SJSA1 (cell line): ENCODE data around the gene LIG1. TPM values are rescaled to one million over a fixed set of nuclear protein-coding genes. Genes with fewer than 3 reads are reported as not detected.
A peak's percentile ranks its signal among the peaks of the same experiment; 100 is the strongest.

Source experiments
- DNase-seq, 2 experiments: peaks; one replicate each; pipeline ENCODE4 v3.0.0-alpha.2; 2015 to 2020; ENCODE audit warnings: low spot score in 2 of 2, low read depth in 1 of 2
- H3K27ac ChIP-seq: fragments of 250-450 bp; sonication (Bioruptor Pico); 2 replicates; pipeline ENCODE4 v1.5.1; 2020; ENCODE audit warnings: mild to moderate bottlenecking, moderate library complexity
- H3K27me3 ChIP-seq: fragments of 250-450 bp; sonication (Bioruptor Pico); replicated peaks from 2 replicates; pipeline ENCODE4 v1.5.1; 2020; ENCODE audit warnings: mild to moderate bottlenecking, moderate library complexity
- H3K36me3 ChIP-seq: fragments of 250-450 bp; sonication (Bioruptor Pico); 2 replicates; pipeline ENCODE4 v1.5.1; 2020; ENCODE audit warnings: mild to moderate bottlenecking
- H3K4me1 ChIP-seq: fragments of 250-450 bp; sonication (Bioruptor Pico); replicated peaks from 2 replicates; pipeline ENCODE4 v1.6.1; 2021; ENCODE audit warnings: mild to moderate bottlenecking
- H3K4me3 ChIP-seq: fragments of 250-450 bp; sonication (Bioruptor Pico); 2 replicates; pipeline ENCODE4 v1.5.1; 2020; ENCODE audit warnings: mild to moderate bottlenecking
- H3K9me3 ChIP-seq: fragments of 250-450 bp; sonication (Bioruptor Pico); replicated peaks from 2 replicates; pipeline ENCODE4 v1.5.1; 2020; ENCODE audit warnings: mild to moderate bottlenecking
- total RNA-seq: library from RNA; depleted of rRNA; stranded (reverse); fragments of >200 nt; shearing (Covaris generic); gene quantifications from 2 replicates; pipeline ENCODE4 v1.2.3, GENCODE V29; 2014

Gene LIG1
- total RNA-seq, 1 experiment from 2014 or later, result 60.6 TPM

GRCh38 chr19:48170817-48171347 lies 738 bp upstream of the LIG1 start:
- peak overlapping the region; percentile 75 for H3K4me3 ChIP-seq
- peak in 1 of 2 experiments; percentile 12 for DNase-seq
- H3K9me3 ChIP-seq, result no peaks in the 10 kb centered on the region
- no peaks in the 10 kb centered on the region for H3K27me3 ChIP-seq
- H3K4me1 ChIP-seq, result peaks cover 10% of the 10 kb centered on the region
- no peak overlapping the region for H3K27ac ChIP-seq
- H3K36me3 ChIP-seq, result peaks cover 17% of the 10 kb centered on the region

- Histone ChIP-seq H3K4me3 (peak overlapping the region; percentile 75), H3K9me3 (no peaks in the 10 kb centered on the region), H3K27ac (no peak overlapping the region), H3K27me3 (no peaks in the 10 kb centered on the region), H3K36me3 (peaks cover 19% of the 10 kb centered on the region), H3K4me1 (peaks cover 10% of the 10 kb centered on the region)
- DNase-seq, result peak in 1 of 2 experiments; percentile 79
Observed at GRCh38 chr19:48169578-48169938, 586 bp downstream of the LIG1 start.

- Histone ChIP-seq H3K27ac (no peak overlapping the region), H3K4me1 (peaks cover 10% of the 10 kb centered on the region), H3K36me3 (peaks cover 18% of the 10 kb centered on the region), H3K9me3 (no peaks in the 10 kb centered on the region), H3K27me3 (no peaks in the 10 kb centered on the region), H3K4me3 (no peak overlapping the region)
- DNase-seq, result no peak
Observed at GRCh38 chr19:48168689-48169088, 1.5 kb downstream of the LIG1 start.

- DNase-seq, result no peak
- H3K4me3 ChIP-seq, result no peak overlapping the region
- H3K27me3 ChIP-seq, result no peaks in the 10 kb centered on the region
- H3K4me1 ChIP-seq, result no peaks in the 10 kb centered on the region
- H3K9me3 ChIP-seq, result no peaks in the 10 kb centered on the region
- no peak overlapping the region for H3K27ac ChIP-seq
- H3K36me3 ChIP-seq, result peaks cover 54% of the 10 kb centered on the region
Observed at GRCh38 chr19:48158210-48158790, 11.8 kb downstream of the LIG1 start.

- H3K27ac ChIP-seq, result no peak overlapping the region
- peaks cover 58% of the 10 kb centered on the region for H3K36me3 ChIP-seq
- no peaks in the 10 kb centered on the region for H3K4me1 ChIP-seq
- DNase-seq, result no peak
- H3K9me3 ChIP-seq, result no peaks in the 10 kb centered on the region
- no peaks in the 10 kb centered on the region for H3K27me3 ChIP-seq
- no peak overlapping the region for H3K4me3 ChIP-seq
Observed at GRCh38 chr19:48154003-48154402, 16.1 kb downstream of the LIG1 start.

GRCh38 chr19:48152551-48152950 lies 17.6 kb downstream of the LIG1 start:
- Histone ChIP-seq H3K27me3 (no peaks in the 10 kb centered on the region), H3K27ac (peak overlapping the region; percentile 67), H3K4me3 (no peak overlapping the region), H3K4me1 (no peaks in the 10 kb centered on the region), H3K9me3 (no peaks in the 10 kb centered on the region), H3K36me3 (peaks cover 59% of the 10 kb centered on the region)
- peak; percentile 59 to 72 for DNase-seq

GRCh38 chr19:48149430-48149829 lies 20.7 kb downstream of the LIG1 start:
- H3K4me3 ChIP-seq, result no peak overlapping the region
- H3K9me3 ChIP-seq, result no peaks in the 10 kb centered on the region
- H3K27ac ChIP-seq, result no peak overlapping the region
- H3K27me3 ChIP-seq, result no peaks in the 10 kb centered on the region
- H3K36me3 ChIP-seq, result peaks cover 58% of the 10 kb centered on the region
- no peak for DNase-seq
- no peaks in the 10 kb centered on the region for H3K4me1 ChIP-seq

- H3K4me3 ChIP-seq, result no peak overlapping the region
- no peak overlapping the region for H3K27ac ChIP-seq
- no peaks in the 10 kb centered on the region for H3K27me3 ChIP-seq
- no peaks in the 10 kb centered on the region for H3K4me1 ChIP-seq
- no peak for DNase-seq
- H3K36me3 ChIP-seq, result peaks cover 64% of the 10 kb centered on the region
- no peaks in the 10 kb centered on the region for H3K9me3 ChIP-seq
Observed at GRCh38 chr19:48148576-48148975, 21.6 kb downstream of the LIG1 start.

GRCh38 chr19:48147597-48148175 lies 22.5 kb downstream of the LIG1 start:
- H3K4me3 ChIP-seq, result no peak overlapping the region
- no peak for DNase-seq
- no peaks in the 10 kb centered on the region for H3K27me3 ChIP-seq
- peaks cover 70% of the 10 kb centered on the region for H3K36me3 ChIP-seq
- no peaks in the 10 kb centered on the region for H3K4me1 ChIP-seq
- H3K9me3 ChIP-seq, result no peaks in the 10 kb centered on the region
- no peak overlapping the region for H3K27ac ChIP-seq

GRCh38 chr19:48139053-48139452 lies 31.1 kb downstream of the LIG1 start:
- DNase-seq, result no peak
- Histone ChIP-seq H3K27ac (no peak overlapping the region), H3K4me1 (no peaks in the 10 kb centered on the region), H3K27me3 (no peaks in the 10 kb centered on the region), H3K9me3 (no peaks in the 10 kb centered on the region), H3K36me3 (peaks cover 45% of the 10 kb centered on the region), H3K4me3 (no peak overlapping the region)

GRCh38 chr19:48137411-48137810 lies 32.7 kb downstream of the LIG1 start:
- DNase-seq, result no peak
- H3K4me1 ChIP-seq, result no peaks in the 10 kb centered on the region
- no peak overlapping the region for H3K27ac ChIP-seq
- no peaks in the 10 kb centered on the region for H3K9me3 ChIP-seq
- no peaks in the 10 kb centered on the region for H3K27me3 ChIP-seq
- H3K4me3 ChIP-seq, result no peak overlapping the region
- peaks cover 34% of the 10 kb centered on the region for H3K36me3 ChIP-seq

- H3K4me3 ChIP-seq, result no peak overlapping the region
- no peaks in the 10 kb centered on the region for H3K27me3 ChIP-seq
- peaks cover 40% of the 10 kb centered on the region for H3K36me3 ChIP-seq
- no peaks in the 10 kb centered on the region for H3K9me3 ChIP-seq
- no peak for DNase-seq
- H3K27ac ChIP-seq, result no peak overlapping the region
- H3K4me1 ChIP-seq, result no peaks in the 10 kb centered on the region
Observed at GRCh38 chr19:48136547-48136946, 33.6 kb downstream of the LIG1 start.

- Histone ChIP-seq H3K9me3 (no peaks in the 10 kb centered on the region), H3K36me3 (peaks cover 48% of the 10 kb centered on the region), H3K4me3 (no peak overlapping the region), H3K27ac (no peak overlapping the region), H3K27me3 (no peaks in the 10 kb centered on the region), H3K4me1 (no peaks in the 10 kb centered on the region)
- DNase-seq, result no peak
Observed at GRCh38 chr19:48135411-48135810, 34.7 kb downstream of the LIG1 start.

GRCh38 chr19:48133094-48133493 lies 37.0 kb downstream of the LIG1 start:
- H3K36me3 ChIP-seq, result peaks cover 58% of the 10 kb centered on the region

More at GRCh38 chr19:48133094-48133493, 37.0 kb downstream of the LIG1 start:
- no peak for DNase-seq
- H3K27me3 ChIP-seq, result no peaks in the 10 kb centered on the region
- H3K27ac ChIP-seq, result no peak overlapping the region
- no peak overlapping the region for H3K4me3 ChIP-seq
- H3K4me1 ChIP-seq, result no peaks in the 10 kb centered on the region
- no peaks in the 10 kb centered on the region for H3K9me3 ChIP-seq
